Measurements from ENCODE around the gene CDC5L.
A peak's percentile ranks its signal among the peaks of the same experiment; 100 is the strongest.

Gene CDC5L

GRCh38 chr6:44404715-44405099, 17.2 kb downstream of the CDC5L start:
- no peak for FAIRE-seq
- no peak for DNase-seq (ENCODE audit: insufficient read length, low spot score)
- no peak for TF ChIP-seq POLR2AphosphoS5 (IDR thresholded peaks at IDR 0.05; ENCODE audit: low read depth, low read length)
- TF ChIP-seq SPI1 (IDR thresholded peaks at IDR 0.05; ENCODE audit: low read depth, low read length) = no peak
- no peak for TF ChIP-seq POU2F2 (IDR thresholded peaks at IDR 0.05; ENCODE audit: low read depth, low read length)
- TF ChIP-seq TAF1 (IDR thresholded peaks at IDR 0.05; ENCODE audit: low read depth, low read length) = no peak
- no peak for TF ChIP-seq PAX5 (IDR thresholded peaks at IDR 0.05; ENCODE audit: insufficient read depth, low read length, severe bottlenecking)
- no peak for TF ChIP-seq POLR2A (IDR thresholded peaks at IDR 0.05; ENCODE audit: low read depth, low read length)

GRCh38 chr6:44407951-44408670, 20.6 kb downstream of the CDC5L start:
- no peak for TF ChIP-seq POLR2AphosphoS5 (IDR thresholded peaks at IDR 0.05; ENCODE audit: low read depth, low read length)
- no peak for TF ChIP-seq SPI1 (IDR thresholded peaks at IDR 0.05; ENCODE audit: low read depth, low read length)
- TF ChIP-seq POU2F2 (IDR thresholded peaks at IDR 0.05; ENCODE audit: low read depth, low read length) = no peak
- TF ChIP-seq POLR2A (IDR thresholded peaks at IDR 0.05; ENCODE audit: low read depth, low read length) = no peak
- no peak for TF ChIP-seq TAF1 (IDR thresholded peaks at IDR 0.05; ENCODE audit: low read depth, low read length)
- TF ChIP-seq PAX5 (IDR thresholded peaks at IDR 0.05; ENCODE audit: insufficient read depth, low read length, severe bottlenecking) = no peak
- FAIRE-seq = no peak

GRCh38 chr6:44409207-44409794, 21.8 kb downstream of the CDC5L start:
- TF ChIP-seq POU2F2 (IDR thresholded peaks at IDR 0.05; ENCODE audit: low read depth, low read length) (no peak), TAF1 (IDR thresholded peaks at IDR 0.05; ENCODE audit: low read depth, low read length) (no peak), PAX5 (IDR thresholded peaks at IDR 0.05; ENCODE audit: insufficient read depth, low read length, severe bottlenecking) (no peak), POLR2A (IDR thresholded peaks at IDR 0.05; ENCODE audit: low read depth, low read length) (no peak), POLR2AphosphoS5 (IDR thresholded peaks at IDR 0.05; ENCODE audit: low read depth, low read length) (no peak), SPI1 (IDR thresholded peaks at IDR 0.05; ENCODE audit: low read depth, low read length) (no peak)
- no peak for DNase-seq (ENCODE audit: insufficient read length, low spot score)
- FAIRE-seq = no peak

More at GRCh38 chr6:44407951-44408670, 20.6 kb downstream of the CDC5L start:
- no peak for DNase-seq (ENCODE audit: insufficient read length, low spot score)

GRCh38 chr6:44410363-44410762, 22.9 kb downstream of the CDC5L start:
- FAIRE-seq (no peak), DNase-seq (ENCODE audit: insufficient read length, low spot score) (no peak)
- TF ChIP-seq POLR2A (IDR thresholded peaks at IDR 0.05; ENCODE audit: low read depth, low read length) = no peak
- no peak for TF ChIP-seq TAF1 (IDR thresholded peaks at IDR 0.05; ENCODE audit: low read depth, low read length)
- no peak for TF ChIP-seq POLR2AphosphoS5 (IDR thresholded peaks at IDR 0.05; ENCODE audit: low read depth, low read length)
- TF ChIP-seq POU2F2 (IDR thresholded peaks at IDR 0.05; ENCODE audit: low read depth, low read length) = no peak
- no peak for TF ChIP-seq PAX5 (IDR thresholded peaks at IDR 0.05; ENCODE audit: insufficient read depth, low read length, severe bottlenecking)
- no peak for TF ChIP-seq SPI1 (IDR thresholded peaks at IDR 0.05; ENCODE audit: low read depth, low read length)

GRCh38 chr6:44411141-44411540, 23.6 kb downstream of the CDC5L start:
- no peak for DNase-seq (ENCODE audit: insufficient read length, low spot score)
- FAIRE-seq = peak; percentile 26
- TF ChIP-seq POU2F2 (IDR thresholded peaks at IDR 0.05; ENCODE audit: low read depth, low read length) (no peak), PAX5 (IDR thresholded peaks at IDR 0.05; ENCODE audit: insufficient read depth, low read length, severe bottlenecking) (no peak), TAF1 (IDR thresholded peaks at IDR 0.05; ENCODE audit: low read depth, low read length) (no peak), SPI1 (IDR thresholded peaks at IDR 0.05; ENCODE audit: low read depth, low read length) (no peak), POLR2A (IDR thresholded peaks at IDR 0.05; ENCODE audit: low read depth, low read length) (no peak), POLR2AphosphoS5 (IDR thresholded peaks at IDR 0.05; ENCODE audit: low read depth, low read length) (no peak)

- FAIRE-seq (peak; percentile 62), DNase-seq (ENCODE audit: insufficient read length, low spot score) (no peak)
- TF ChIP-seq POLR2A (IDR thresholded peaks at IDR 0.05; ENCODE audit: low read depth, low read length) (no peak), PAX5 (IDR thresholded peaks at IDR 0.05; ENCODE audit: insufficient read depth, low read length, severe bottlenecking) (no peak), POU2F2 (IDR thresholded peaks at IDR 0.05; ENCODE audit: low read depth, low read length) (no peak), TAF1 (IDR thresholded peaks at IDR 0.05; ENCODE audit: low read depth, low read length) (no peak)
Observed at GRCh38 chr6:44415449-44415848, 27.9 kb downstream of the CDC5L start.

GRCh38 chr6:44415873-44416502, 28.5 kb downstream of the CDC5L start:
- no peak for FAIRE-seq
- no peak for TF ChIP-seq SPI1 (IDR thresholded peaks at IDR 0.05; ENCODE audit: low read depth, low read length)
- no peak for TF ChIP-seq TAF1 (IDR thresholded peaks at IDR 0.05; ENCODE audit: low read depth, low read length)
- TF ChIP-seq PAX5 (IDR thresholded peaks at IDR 0.05; ENCODE audit: insufficient read depth, low read length, severe bottlenecking) = no peak
- no peak for TF ChIP-seq POLR2A (IDR thresholded peaks at IDR 0.05; ENCODE audit: low read depth, low read length)
- no peak for TF ChIP-seq POLR2AphosphoS5 (IDR thresholded peaks at IDR 0.05; ENCODE audit: low read depth, low read length)
- no peak for TF ChIP-seq POU2F2 (IDR thresholded peaks at IDR 0.05; ENCODE audit: low read depth, low read length)
- no peak for DNase-seq (ENCODE audit: insufficient read length, low spot score)

- no peak for DNase-seq (ENCODE audit: insufficient read length, low spot score)
- no peak for FAIRE-seq
- TF ChIP-seq PAX5 (IDR thresholded peaks at IDR 0.05; ENCODE audit: insufficient read depth, low read length, severe bottlenecking) (no peak), POLR2AphosphoS5 (IDR thresholded peaks at IDR 0.05; ENCODE audit: low read depth, low read length) (no peak), POLR2A (IDR thresholded peaks at IDR 0.05; ENCODE audit: low read depth, low read length) (no peak), TAF1 (IDR thresholded peaks at IDR 0.05; ENCODE audit: low read depth, low read length) (no peak), POU2F2 (IDR thresholded peaks at IDR 0.05; ENCODE audit: low read depth, low read length) (no peak), SPI1 (IDR thresholded peaks at IDR 0.05; ENCODE audit: low read depth, low read length) (no peak)
Observed at GRCh38 chr6:44422531-44422930, 35.0 kb downstream of the CDC5L start.

GRCh38 chr6:44423306-44423705, 35.8 kb downstream of the CDC5L start:
- no peak for FAIRE-seq

More at GRCh38 chr6:44423306-44423705, 35.8 kb downstream of the CDC5L start:
- TF ChIP-seq TAF1 (IDR thresholded peaks at IDR 0.05; ENCODE audit: low read depth, low read length) = no peak
- no peak for TF ChIP-seq POLR2AphosphoS5 (IDR thresholded peaks at IDR 0.05; ENCODE audit: low read depth, low read length)
- TF ChIP-seq POLR2A (IDR thresholded peaks at IDR 0.05; ENCODE audit: low read depth, low read length) = no peak
- TF ChIP-seq POU2F2 (IDR thresholded peaks at IDR 0.05; ENCODE audit: low read depth, low read length) = no peak
- TF ChIP-seq PAX5 (IDR thresholded peaks at IDR 0.05; ENCODE audit: insufficient read depth, low read length, severe bottlenecking) = no peak
- no peak for TF ChIP-seq SPI1 (IDR thresholded peaks at IDR 0.05; ENCODE audit: low read depth, low read length)
- no peak for DNase-seq (ENCODE audit: insufficient read length, low spot score)
